Neural cell (in vitro differentiated cells): ENCODE measurements around the gene PDE9A.

ENCODE experiments used
- CTCF ChIP-seq: fragments of 450-650 bp; IDR thresholded peaks from 2 replicates; pipeline ENCODE4 v1.5.1; 2014; ENCODE audit warnings: antibody characterized with exemption, mild to moderate bottlenecking, moderate library complexity; ENCODE audit not compliant: poor library complexity, severe bottlenecking
- EP300 ChIP-seq: fragments of 450-650 bp; conservative IDR thresholded peaks from 2 replicates; pipeline ENCODE4 v1.6.1; 2014; ENCODE audit warnings: antibody characterized with exemption, mild to moderate bottlenecking, moderate library complexity; ENCODE audit not compliant: poor library complexity, severe bottlenecking
- MXI1 ChIP-seq: fragments of 450-650 bp; conservative IDR thresholded peaks from 2 replicates; pipeline ENCODE4 v1.6.1; 2014; ENCODE audit warnings: antibody characterized with exemption, mild to moderate bottlenecking; ENCODE audit not compliant: poor library complexity, severe bottlenecking
- POLR2AphosphoS5 ChIP-seq: IDR thresholded peaks from 2 replicates; pipeline ENCODE4 v1.6.1; 2012
- RAD21 ChIP-seq: fragments of 450-650 bp; conservative IDR thresholded peaks from 2 replicates; pipeline ENCODE4 v1.6.1; 2014; ENCODE audit warnings: antibody characterized with exemption, mild to moderate bottlenecking, moderate library complexity
- REST ChIP-seq: IDR thresholded peaks from 2 replicates; pipeline ENCODE4 v1.6.1; 2012; ENCODE audit warnings: borderline replicate concordance
- SMC3 ChIP-seq: fragments of 450-650 bp; conservative IDR thresholded peaks from 2 replicates; pipeline ENCODE4 v1.6.1; 2014; ENCODE audit warnings: antibody characterized with exemption, mild to moderate bottlenecking, moderate library complexity; ENCODE audit not compliant: poor library complexity
- TAF1 ChIP-seq: IDR thresholded peaks from 2 replicates; pipeline ENCODE4 v1.6.1; 2012; ENCODE audit warnings: low read depth

DNA sequence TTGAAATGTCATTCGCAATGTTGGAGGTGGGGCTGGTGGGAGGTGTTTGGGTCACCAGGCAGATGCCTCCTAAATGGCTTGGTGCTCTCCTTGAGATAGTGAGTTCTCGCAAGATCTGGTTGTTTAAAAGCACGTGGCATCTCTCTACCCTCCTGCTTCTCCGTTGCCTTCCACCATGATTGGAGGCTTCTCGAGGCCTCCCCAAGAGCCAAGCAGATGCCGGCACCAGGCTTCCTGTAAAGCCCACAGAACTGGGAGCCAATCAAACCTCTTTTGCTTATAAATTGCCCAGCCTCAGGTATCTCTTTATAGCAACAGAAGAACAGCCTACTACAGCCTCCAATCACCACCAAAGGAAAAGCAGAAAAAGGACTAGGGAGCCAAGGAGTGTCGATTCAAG, 80.5 kb downstream of the PDE9A start:
- no peak for TF ChIP-seq CTCF
- TF ChIP-seq REST = no peak
- TF ChIP-seq MXI1 = no peak
- no peak for TF ChIP-seq TAF1
- TF ChIP-seq EP300 = no peak
- TF ChIP-seq POLR2AphosphoS5 = no peak
- no peak for TF ChIP-seq SMC3
- no peak for TF ChIP-seq RAD21
